ENCODE measurements around the gene CACNA1C.

CACNA1C gene

DNA sequence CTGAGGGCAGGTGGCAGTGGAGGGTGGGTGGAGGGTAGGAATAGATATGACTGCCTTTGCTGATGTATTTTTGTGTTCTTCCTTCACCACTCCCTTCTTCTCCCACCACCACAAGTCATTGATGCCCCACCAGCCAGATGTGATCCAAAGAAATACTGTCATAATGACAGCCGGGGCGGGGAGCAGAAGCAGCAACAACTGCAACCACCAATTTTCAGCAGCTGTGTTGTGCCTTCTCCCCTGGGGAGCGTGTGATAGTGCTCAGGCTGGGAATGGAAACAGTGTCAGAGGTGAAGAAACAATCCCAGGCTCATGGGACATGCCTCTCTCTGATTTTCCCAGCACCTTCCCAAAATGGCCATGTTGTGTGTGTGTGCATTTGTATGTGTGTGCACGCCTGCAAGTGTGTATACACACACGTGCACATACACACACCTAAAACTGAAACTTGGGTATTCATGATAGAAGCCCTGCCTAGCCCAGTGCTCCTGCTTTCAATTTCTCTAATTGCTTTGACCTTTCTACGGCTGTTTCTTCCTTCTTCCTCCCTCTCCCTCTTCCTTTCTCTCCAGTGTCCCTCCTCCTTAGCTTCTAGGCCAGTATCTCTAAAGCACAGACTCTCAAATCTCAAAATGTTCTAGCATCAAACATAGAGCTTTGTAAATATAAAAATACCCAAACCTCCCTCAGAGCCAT, 442.8 kb downstream of the CACNA1C start:
- TF ChIP-seq CTCF (conservative IDR thresholded peaks at IDR 0.05) (no peak), ZFX (IDR thresholded peaks at IDR 0.05) (no peak)
- H3K27ac ChIP-seq: no peak overlapping the region

- TF ChIP-seq CTCF (conservative IDR thresholded peaks at IDR 0.05): no peak
- no peak for TF ChIP-seq ZFX (IDR thresholded peaks at IDR 0.05)
- H3K27ac ChIP-seq: no peak overlapping the region
Observed at GRCh38 chr12:2498964-2499500, 446.2 kb downstream of the CACNA1C start.

DNA sequence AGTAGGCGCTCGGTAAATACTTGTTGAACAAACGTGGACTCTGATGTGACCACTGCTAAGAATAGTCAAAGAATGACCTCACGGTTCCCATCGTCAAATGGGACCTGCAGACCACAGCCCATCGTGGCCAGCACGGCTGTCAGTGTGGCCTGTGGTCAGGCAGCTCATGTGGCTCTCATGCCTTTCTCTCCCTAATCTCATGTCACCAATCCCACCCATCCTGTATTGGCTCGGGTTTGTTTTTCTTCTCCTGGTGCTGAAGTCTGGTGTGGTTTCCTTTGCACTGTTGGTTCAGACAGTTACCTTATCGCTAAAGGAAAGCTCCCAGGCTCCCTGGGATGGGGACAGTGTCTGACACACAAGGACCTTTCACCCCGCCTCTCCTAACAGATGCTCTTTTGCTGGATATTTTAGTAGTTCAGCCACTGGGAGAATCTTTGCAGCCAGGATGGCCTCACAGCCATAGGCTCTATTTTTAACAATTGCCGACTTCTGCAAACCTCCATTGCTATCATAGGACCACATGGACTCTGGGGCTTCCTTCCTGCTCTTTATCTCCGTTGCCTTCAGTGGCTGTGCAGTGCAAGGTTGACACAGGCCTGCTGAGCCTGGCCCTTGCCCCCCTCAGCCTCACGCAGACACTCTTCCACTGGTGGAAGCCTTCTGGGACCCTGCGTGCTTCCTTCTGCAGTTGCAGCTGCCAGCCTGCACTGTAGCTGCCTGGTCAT, 448.8 kb downstream of the CACNA1C start:
- TF ChIP-seq ZFX (IDR thresholded peaks at IDR 0.05): no peak
- TF ChIP-seq CTCF (conservative IDR thresholded peaks at IDR 0.05): no peak

GRCh38 chr12:2503036-2503435, 450.2 kb downstream of the CACNA1C start:
- no peak overlapping the region for H3K27ac ChIP-seq
- TF ChIP-seq CTCF (conservative IDR thresholded peaks at IDR 0.05): no peak
- TF ChIP-seq ZFX (IDR thresholded peaks at IDR 0.05): no peak

More for the DNA sequence above, 448.8 kb downstream of the CACNA1C start:
- no peak overlapping the region for H3K27ac ChIP-seq

- H3K27ac ChIP-seq: no peak overlapping the region
- no peak for TF ChIP-seq CTCF (conservative IDR thresholded peaks at IDR 0.05)
- no peak for TF ChIP-seq ZFX (IDR thresholded peaks at IDR 0.05)
Observed at GRCh38 chr12:2503762-2504161, 451.0 kb downstream of the CACNA1C start.

GRCh38 chr12:2504577-2504976, 451.8 kb downstream of the CACNA1C start:
- no peak overlapping the region for H3K27ac ChIP-seq
- TF ChIP-seq ZFX (IDR thresholded peaks at IDR 0.05): no peak

DNA sequence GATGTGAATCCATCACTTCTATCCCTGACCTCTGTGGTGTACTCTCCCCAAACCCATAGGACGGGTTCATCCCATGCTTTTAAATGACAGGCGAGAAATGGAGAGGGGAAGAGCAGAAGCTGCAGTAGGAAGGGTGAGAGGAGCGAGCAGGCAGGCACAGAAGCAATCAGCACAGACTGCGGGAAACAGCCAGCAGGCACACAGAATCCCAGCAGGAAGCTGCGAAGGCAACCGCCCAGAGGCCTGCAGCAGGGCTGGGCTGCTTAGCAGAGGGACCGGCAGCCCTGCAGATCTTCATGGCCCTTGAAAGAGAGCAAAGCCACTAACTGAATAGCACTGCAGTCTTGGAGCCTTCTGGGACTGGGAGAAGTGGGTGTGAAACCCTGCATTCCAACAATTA, 455.0 kb downstream of the CACNA1C start:
- H3K27ac ChIP-seq: no peak overlapping the region
- TF ChIP-seq ZFX (IDR thresholded peaks at IDR 0.05) (no peak), CTCF (conservative IDR thresholded peaks at IDR 0.05) (no peak)

Data from C4-2B (cell line).